GM15510 (cell line): Measurements from ENCODE around the gene TRNT1.
A peak's percentile ranks its signal among the peaks of the same experiment; 100 is the strongest.

Source experiments
- POLR2A ChIP-seq: IDR thresholded peaks from 3 replicates; pipeline ENCODE4 v1.6.1; 2011; ENCODE audit warnings: borderline replicate concordance; ENCODE audit not compliant: insufficient read length; ENCODE audit errors: extremely low read depth

The TRNT1 gene

GRCh38 chr3:3126477-3127431 is at the start of gene TRNT1:
Gene TRNT1 (plus strand): TSS chr3:3126940. CDS start chr3:3129041, 2,101 bp downstream.
- peak; percentile 90 for TF ChIP-seq POLR2A

DNA sequence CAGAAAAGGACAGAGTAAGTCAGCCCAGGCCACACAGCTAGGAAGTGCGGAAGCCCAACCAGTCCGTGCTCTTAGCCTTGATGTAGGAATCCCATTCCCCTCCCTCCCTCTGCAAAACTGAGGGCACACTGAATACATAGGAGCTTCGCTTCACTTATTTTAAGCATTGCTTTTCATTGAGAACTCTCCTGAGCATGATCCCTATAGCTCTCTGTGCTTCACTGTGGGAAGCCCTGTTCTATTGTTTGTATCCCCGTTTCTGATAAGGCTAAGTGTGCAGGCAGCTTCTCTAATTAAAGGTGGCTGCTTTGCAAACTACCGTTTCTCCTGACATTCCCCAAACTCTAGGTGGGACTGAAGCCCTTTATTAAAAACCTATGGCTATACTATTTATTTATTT is 46.4 kb upstream of the TRNT1 start:
- TF ChIP-seq POLR2A: no peak

DNA sequence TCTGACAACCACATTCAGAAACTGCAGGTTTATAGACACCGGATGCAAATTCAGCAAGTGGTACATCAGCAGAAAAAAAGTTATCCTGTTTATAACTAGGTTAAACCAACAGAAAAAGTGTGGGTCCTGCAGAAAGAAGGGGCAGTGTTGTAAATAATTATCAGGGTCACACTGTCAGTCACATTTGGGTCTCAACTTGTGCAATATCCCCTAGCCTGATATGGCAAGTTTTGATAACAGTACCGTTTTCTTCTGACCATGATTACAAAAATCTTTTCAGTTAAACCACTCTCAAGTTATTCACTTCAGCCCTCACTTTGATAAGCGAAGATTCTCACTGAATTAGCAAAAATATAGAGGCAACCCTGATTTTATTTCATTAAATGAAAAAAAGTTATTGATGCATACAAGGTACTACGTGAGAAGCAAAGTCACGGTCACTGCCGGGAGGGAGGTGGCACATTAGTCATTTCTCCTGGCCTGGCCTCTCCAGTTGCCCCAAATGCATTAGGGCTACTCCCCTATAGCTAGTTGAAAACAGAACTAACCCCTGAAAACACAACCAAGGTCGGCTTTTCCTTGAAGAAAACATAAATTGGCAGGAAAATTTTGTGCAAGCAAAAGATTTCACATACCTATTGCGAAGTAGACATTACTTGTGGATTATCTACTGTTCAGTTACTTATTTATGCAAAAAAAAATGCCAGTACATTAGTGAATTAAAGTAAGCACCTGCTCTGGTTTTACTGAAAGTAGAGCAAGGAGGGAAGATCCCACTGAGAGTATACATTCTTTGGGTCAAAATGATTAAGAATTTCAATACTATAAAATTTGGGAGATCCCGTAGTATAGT is 45.1 kb upstream of the TRNT1 start:
- no peak for TF ChIP-seq POLR2A

- TF ChIP-seq POLR2A: no peak
Measured at GRCh38 chr3:3082234-3082924, 44.4 kb upstream of the TRNT1 start.

DNA sequence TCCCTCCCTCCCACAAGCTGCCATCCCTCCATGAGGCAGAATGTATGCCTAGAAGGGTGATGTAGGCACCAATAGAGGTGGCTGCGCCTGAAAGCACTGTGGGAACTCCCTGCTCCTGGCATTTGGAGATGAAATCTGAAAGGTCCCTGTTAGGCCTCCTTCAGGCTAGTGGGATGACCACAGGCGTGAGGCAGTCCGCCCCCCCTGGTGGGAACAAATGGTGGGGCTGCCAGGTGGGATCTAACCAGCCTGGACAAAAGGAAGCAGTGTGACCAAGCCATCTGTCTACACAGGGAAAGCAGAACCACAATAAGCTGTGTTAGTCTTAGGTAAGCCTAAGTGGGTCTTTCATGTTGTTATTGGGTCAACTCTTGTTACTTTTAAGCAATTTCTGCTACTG is 41.9 kb upstream of the TRNT1 start:
- no peak for TF ChIP-seq POLR2A

DNA sequence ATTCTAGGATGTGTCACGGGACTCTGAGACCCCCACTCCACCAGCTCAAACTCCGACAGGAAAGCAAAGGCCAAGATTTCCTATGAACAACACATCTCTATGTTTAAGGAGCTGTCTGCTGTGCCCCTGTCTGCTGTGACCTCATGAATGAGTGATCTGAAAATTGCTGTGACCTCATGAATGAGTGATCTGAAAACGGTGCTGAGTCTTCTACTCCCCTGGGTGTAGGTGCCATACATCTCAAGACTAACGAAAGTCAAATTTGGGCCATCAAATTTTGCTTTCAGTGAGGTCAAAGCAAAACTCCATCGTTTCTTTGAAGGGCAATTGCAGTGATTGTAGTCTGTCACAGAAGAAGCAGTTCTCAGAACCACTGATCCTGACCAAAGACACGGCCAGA is 41.0 kb upstream of the TRNT1 start:
- TF ChIP-seq POLR2A: no peak

- TF ChIP-seq POLR2A: no peak
Measured at GRCh38 chr3:3086239-3086638, 40.5 kb upstream of the TRNT1 start.

DNA sequence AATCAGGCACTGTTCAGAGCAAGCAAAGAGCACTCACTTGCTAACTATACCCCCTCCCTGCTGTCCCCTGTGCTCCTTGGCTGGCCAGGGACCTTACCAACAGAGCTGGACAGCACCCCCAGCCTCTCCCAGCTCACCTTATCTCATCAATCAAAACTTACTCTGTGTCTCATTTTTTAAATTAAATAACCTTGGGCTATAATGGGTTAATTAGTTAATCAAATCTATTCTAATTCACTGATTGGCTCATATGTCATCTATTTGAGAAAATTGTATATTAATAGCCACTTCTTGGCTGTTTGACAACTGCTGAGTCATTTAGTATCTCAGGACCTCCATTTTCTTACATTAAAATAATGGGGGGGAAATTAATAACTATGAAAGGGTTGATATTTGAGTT is 39.5 kb upstream of the TRNT1 start:
- no peak for TF ChIP-seq POLR2A

DNA sequence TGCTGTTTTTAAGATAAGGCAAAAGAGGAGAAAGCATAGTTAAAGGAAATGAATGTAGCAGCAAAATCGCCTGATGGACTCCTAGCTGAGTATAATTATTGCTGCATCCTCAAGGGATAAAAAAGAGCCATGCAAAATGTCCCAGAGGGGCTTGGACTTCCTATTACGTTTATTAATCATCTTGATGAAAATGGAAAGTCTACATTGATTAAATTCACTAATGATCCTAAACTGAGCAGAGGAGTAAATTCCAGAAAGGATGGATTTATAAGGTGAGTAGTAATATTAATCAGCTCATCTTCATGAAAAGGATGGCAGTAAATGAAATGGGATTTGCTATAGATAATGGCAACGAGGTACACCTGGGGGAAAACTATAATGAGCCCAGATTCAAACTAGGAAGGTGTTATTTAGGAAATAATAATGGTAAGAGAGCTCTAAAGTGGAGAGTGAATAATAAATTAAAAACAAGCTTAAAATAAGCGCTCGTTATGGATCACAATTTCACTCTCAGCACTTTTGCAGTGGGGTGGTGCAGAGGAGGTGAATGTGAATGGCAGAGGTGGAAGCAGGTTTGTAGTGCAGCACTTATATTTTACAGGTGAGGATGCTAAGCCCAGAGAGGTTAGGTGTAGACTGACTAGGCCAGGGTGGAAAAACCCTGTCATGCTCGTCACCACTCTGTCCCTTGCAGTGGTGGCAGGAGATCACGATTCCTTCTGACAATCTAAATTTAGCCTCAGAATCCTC is 38.8 kb upstream of the TRNT1 start:
- TF ChIP-seq POLR2A: no peak

GRCh38 chr3:3089017-3089416 is 37.7 kb upstream of the TRNT1 start:
- no peak for TF ChIP-seq POLR2A

GRCh38 chr3:3097958-3098357 is 28.8 kb upstream of the TRNT1 start:
- no peak for TF ChIP-seq POLR2A

- no peak for TF ChIP-seq POLR2A
Measured at GRCh38 chr3:3101660-3102458, 24.9 kb upstream of the TRNT1 start.

DNA sequence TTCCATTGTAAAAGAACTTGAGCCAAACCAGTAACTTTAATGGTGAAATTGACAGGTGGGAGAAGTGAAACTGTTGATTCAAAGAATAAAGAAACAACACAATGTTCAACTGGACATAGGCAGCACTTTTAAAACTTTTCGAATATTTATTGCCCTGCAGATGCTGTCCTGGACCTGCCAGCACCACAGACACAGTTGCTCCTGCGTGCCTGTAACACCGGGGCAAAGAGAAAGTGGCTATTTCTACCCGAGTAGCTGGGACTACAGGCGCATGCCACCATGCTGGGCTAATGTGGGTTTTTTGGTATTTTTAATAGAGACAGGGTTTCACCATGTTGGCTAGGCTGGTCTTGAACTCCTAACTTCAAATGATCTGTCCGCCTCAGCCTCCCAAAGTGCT is 24.0 kb upstream of the TRNT1 start:
- no peak for TF ChIP-seq POLR2A
